NB4 (cell line): ENCODE measurements around the gene GALNTL6.

Experiments used
- CTCF ChIP-seq: IDR thresholded peaks from one replicate; pipeline ENCODE4 v1.5.1; 2012; ENCODE audit warnings: low read depth, low read length
- MYC ChIP-seq: IDR thresholded peaks from 2 replicates; pipeline ENCODE4 v1.6.1; 2011; ENCODE audit warnings: low read depth, low read length
- POLR2A ChIP-seq: IDR thresholded peaks from 2 replicates; pipeline ENCODE4 v1.6.1; 2011; ENCODE audit warnings: mild to moderate bottlenecking; ENCODE audit not compliant: insufficient read length; ENCODE audit errors: extremely low read depth

- TF ChIP-seq POLR2A (no peak), CTCF (no peak), MYC (no peak)
These were observed 1002.4 kb downstream of the GALNTL6 start for GRCh38 chr4:172815499-172816164.
